GM18498 (cell line): ENCODE results near the gene DTNBP1.

Source experiments
- ATAC-seq: cut with Tn5 transposase; IDR thresholded peaks from one replicate; pipeline ENCODE4 v1.9.1; 2021; ENCODE audit warnings: mild to moderate bottlenecking, moderate library complexity; ENCODE audit not compliant: unreplicated experiment

DTNBP1 gene

DNA sequence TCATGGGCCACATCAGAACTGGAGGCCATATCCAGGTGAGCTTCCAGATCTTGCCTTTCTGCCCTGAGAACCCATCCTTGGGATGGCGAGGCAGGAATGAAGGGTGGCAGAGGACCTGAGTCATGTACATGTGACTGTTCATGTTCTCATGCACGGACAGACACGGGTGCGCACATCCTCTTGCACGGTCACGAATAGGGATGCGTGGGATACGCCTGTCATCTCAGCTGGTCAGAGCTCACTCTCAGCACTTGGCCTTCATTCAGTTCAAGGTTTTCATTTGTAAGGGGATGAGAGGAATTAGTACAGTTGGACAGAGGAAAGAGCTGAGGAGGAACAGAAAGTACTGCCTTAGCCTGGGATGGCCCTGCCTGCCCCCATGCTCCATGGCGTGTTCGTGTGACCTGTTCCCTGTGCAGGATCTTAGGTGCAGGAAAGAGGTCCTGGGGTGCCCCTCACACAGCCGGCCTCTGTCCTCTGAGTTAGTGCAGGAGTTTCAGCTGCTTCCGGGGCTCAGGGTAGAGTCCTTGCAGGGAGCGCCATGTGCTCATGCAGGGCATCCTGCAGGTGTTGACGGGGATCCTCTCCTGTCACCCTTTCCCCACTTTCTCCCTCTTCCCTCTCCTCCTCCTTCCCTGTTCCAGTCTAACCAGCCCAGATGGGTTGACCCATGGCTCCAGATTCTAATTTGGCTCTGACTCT lies 173.4 kb downstream of the DTNBP1 start:
- ATAC-seq: no peak

DNA sequence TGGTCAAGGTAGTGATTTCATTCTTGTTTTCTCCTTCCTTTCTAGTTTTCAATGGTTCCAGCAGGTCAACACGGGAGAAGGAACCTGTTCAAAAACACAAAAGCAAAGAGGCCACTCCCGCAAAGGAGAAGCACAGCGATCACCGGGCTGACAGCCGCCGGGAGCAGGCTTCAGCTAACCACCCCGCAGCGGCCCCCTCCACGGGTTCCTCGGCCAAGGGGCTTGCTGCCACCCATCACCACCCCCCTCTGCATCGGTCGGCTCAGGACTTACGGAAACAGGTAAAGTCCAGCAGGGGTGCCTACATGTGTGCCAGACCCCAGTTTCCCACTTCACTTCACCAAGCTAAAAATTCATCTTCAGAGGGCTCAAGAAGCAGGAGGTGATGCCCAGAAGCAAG lies 175.6 kb downstream of the DTNBP1 start:
- no peak for ATAC-seq

DNA sequence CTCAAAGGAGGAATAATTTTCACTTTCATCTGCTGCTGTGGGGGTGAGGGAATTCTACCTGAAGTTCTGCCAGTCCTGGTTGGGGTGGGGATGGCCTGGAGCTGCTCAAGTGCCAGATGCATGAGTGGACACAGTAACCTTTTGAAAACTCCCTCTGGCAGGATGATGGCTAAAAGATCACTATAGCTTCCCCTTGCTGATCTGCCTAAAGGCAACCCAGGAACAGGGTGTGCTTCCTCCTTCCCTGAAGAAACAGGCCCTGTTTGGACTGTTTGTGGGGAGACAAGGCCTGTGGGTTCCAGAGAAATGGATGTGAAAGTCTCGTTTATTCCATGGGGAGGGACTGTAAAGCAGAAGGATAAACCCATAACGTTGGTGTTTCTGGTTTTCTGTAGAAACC lies 176.9 kb downstream of the DTNBP1 start:
- ATAC-seq: no peak

DNA sequence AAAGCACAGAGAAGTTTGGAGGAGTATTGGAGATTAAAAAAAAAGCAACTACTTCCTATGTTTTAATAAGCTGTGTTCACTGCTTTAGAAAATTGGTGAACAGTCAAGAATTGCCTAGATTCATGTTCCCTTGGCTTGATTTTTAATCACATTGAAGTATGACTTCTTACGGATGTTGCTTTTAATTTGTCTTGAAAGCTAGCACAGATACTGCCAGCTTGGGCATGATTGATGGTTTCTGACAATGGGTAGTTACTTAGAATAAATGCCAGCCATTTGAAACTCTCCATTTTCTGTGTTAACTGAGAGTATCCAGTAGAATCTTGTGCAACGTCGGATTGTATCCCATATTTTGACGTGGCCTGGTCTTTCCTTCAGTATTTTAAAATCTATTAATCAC lies 178.0 kb downstream of the DTNBP1 start:
- ATAC-seq: no peak

DNA sequence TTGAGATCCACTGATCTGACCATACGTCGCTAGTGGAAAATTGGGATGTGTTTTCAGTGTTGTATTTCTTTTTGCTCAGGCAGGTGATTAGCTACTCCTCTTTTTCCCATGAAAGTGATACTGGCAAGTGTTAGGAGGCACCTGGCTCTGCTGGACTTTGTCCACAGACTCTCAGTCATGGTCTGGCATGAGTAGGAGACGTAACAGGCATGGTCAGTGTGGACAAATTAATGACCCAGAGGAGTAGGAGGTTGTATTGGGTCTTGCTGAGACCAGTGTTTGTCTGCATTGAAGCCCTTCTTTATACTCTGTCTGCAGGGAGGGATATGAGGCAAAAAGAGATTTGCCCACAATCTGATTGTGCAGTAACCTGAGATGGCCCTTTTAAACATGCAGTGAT lies 178.7 kb downstream of the DTNBP1 start:
- no peak for ATAC-seq

DNA sequence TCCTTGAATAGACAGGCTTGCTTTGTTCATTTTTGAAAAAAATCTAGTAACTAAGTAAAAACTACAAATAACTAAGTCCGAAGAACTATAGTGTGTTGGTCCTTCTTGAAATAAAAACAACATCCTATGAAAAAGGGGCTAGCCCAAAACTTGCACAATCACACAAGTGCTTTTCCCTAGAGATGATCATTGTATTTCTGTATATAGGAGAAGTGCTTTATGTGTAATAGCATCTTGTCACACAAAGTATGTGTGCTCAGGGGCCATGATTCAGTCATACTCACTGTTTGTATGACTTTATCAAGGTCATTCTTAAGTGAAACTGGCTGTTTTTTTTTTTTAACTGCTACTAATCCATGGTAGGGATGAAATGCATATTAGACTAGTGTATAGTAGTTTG lies 179.8 kb downstream of the DTNBP1 start:
- ATAC-seq: no peak

DNA sequence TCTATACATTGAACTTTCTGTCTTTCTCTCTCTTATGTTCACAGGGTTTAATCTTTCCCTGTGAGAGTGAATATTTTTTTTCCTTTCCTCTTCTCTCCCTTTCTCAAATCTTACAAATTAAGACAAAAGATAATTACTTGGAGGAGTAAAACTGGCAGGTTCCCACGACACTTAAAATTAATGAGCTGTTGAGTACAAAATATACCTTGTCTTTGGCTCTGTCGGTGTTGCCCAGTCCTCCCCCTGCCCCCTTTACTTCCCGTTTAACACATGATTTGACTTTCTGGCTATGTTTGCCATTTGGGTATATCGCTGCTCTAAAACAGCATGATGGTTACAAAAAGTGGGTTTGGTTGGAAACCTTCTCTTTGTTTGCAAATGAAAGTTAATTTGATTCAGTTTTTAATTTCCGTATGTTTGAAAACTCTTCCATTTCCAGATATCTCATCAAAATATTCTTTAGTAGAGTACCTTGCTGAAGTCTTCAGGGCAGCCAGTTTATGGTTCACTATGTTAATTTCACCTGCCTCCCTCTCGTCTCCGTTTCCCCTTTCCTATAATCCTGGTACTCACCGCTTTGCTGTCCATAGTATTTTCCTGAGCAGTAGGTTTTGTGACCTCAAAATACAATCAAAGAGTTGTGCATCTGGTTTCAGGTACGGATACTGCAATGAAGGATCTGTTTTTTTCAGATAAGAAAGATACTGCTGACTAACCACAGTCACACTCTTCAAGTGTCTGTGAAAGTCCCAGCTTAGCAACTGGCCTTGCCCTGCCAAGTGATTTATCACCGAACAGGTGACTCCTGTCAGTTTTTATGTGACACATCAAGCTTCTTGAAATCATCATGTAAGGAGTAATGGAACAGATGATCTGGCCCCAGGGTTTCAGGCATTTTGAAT lies 181.2 kb downstream of the DTNBP1 start:
- ATAC-seq: no peak

DNA sequence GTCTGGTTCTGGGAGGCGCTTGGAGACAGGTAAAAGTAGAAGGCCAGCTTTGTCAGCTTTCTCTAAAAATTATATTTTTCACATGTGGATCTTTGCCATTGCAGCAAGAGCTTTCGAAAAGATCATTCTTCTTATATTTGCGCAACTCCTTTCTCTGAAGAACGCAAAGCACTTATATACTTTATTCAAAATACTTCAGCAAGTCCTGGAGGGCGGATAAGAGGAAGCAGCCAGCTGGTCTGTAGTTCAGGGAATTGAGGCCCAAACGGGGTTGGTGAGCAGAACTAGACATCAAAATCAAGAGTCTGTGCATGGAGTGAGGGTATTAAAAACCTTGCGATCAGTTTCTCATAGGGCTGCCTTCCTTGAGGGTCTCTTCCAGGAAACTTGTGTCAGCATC lies 182.3 kb downstream of the DTNBP1 start:
- no peak for ATAC-seq

DNA sequence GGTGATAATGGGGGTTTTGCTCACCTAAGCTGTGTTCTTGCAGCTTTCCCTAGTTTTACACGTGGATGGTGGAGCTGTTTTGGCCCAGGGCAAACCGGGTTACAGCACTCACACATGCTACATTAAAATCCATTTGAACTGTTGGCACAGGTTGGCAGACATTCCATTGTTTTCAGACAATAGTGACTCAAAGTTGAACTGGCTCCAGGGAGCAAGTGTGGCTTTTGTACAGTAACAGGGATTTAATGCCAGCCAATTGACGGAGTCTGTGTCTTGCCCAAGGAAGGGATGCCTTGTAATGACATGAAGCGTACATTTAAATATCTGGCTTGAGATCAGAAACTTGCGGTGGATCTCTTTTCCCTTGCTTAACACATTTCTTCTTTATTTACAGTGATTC lies 183.1 kb downstream of the DTNBP1 start:
- no peak for ATAC-seq

DNA sequence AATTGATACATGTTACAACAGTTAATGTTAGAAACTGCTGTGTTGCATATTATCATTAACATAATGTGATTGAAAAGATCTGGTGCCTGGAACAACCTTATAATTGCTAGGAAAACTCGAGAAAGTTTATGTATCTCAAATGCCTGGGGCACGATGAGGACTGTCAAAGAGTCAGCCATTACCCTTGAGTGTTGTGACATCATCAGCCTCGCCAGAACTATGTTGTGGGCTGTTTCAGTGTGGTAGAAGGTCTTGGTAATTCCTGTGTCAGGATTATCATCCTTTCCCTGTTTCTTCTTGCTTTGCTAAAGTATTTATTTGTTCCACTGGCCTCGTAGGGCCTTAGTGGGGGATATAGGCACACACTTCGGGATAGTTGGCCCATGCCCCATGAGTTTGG lies 185.1 kb downstream of the DTNBP1 start:
- no peak for ATAC-seq

DNA sequence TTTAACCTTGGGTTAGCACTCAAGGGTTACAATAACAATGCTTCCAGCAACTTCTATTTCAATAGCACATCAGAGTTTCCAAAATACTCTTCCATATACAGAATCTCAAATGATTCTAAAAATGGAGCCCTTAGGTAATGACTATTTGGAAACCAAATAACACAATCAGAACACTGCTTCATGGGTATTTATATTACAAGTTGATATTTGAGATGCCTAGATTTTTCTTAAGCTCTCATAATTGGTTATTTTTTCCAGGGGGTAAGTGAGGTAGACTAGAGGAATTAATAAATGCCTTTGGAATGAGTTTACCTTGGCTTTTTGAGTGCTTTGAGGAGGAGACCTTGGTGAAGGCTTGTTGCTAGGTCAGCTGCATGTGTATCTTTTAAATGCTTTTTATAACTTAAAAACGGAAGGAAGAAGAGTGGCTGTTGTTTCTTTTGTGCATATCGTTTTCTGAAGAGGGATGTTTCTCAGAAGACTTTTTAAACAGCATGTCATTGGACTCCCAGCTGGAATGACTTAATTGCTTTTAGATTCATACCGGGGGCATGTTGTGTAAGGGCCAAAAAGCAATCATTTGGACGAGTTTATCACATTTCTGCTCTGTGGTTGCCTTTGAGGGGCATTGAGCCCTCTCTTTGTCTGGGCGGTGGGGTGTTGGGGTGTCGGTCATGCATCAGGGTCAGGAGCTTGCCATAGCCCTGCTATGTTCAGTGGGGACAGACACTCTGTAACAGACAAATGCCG lies 186.0 kb downstream of the DTNBP1 start:
- ATAC-seq: no peak

DNA sequence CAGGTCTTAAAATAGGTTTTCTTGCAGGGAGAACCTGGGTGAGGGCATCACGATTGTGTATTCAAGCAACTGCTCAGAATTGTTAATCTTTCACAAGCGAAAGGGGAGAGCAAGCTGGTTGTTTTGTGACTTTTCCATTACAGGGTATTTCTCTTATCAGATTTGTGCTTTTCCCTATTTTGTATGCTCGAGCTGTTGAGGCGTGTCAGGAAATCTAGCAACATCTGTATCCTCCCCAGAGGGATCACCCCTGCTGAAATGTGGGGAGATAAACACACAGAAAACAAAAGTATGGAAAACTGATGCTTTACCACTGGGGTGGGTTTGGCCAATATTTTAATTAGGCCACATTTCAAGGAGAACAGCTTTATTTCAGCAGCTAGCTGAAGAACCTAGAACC lies 187.0 kb downstream of the DTNBP1 start:
- ATAC-seq: no peak

DNA sequence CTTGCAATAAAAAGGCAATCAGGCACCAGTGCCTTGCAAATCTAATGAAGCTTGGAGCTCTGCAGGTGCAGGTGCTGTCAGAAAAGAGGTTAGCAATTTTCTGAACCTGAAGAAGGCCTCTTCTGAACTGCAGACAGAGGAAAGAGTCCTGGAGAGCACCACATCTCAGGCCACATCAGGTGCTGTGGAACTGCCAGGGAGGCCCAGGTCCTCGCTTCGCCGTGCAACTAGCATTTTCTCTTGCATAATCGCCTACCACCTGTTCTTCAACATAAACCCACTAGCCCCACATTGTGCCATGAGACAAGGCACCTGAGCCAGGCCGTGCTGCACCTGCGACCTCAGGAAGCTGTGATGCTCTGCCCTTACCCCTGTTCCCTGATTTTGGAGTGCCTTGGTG lies 187.6 kb downstream of the DTNBP1 start:
- ATAC-seq: no peak

DNA sequence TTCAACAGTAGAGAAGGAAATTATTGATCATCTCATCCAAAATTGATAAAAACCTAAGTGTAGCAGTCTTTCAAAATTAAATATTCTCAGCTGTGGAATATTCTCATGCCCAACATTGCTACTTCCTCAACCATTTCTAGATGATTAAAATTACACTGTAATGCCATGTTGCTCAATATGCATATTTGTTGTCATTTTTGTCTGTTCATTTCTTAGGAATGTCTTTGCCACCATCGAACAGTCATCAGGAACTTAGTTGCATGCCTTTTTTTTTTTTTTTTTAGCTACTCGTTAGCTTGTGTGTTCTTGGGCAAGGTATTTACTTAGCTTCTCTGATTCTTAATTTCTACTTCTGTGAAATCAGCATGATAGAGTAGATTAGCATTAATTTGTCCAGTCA lies 188.6 kb downstream of the DTNBP1 start:
- ATAC-seq: no peak

DNA sequence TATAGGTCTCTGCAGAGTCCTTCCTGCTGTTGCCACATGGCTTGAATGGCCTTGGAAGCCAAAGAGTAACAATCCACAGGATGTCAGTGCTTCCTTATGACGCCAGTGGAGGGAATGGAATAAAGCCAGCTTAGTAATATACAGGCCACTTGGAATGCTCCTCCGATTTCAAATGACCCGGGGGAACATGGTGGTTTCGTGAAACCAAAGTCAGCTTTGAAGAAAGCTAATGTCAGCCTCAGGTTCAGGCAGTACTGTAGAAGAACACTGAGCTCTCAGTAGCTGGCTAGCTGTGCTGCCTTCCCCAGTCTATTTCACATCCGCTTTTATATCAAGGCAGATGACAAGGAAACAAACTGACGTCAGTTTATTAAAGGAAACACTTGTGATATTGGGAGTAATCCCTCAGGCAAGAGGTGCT lies 189.1 kb downstream of the DTNBP1 start:
- ATAC-seq: no peak

DNA sequence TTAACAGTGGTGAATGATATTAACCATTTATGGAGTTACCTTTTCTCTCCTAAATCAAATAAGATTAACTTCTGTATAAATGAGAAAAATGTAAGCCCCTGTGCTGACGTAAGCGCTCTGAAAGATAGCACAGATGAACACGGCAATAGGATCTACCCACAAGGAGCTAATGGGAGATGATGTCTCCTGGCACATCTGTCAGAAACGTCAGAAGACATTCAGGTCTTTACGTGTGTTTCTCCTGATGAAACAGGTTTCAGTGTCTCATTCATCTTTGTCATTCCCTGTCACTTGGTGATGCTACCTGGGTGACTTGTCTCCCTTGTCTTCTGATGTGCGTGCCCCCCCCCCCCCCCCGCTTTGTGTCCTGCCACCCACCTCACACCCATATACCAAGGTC lies 189.7 kb downstream of the DTNBP1 start:
- ATAC-seq: no peak
